NCI-H524 (cell line): Measurements from ENCODE around the gene LIN37.

Experiments
- DNase-seq, 2 experiments: peaks; one replicate each; lab custom pipeline; 2025; lab: John Stamatoyannopoulos, UW

LIN37 gene, protein sequence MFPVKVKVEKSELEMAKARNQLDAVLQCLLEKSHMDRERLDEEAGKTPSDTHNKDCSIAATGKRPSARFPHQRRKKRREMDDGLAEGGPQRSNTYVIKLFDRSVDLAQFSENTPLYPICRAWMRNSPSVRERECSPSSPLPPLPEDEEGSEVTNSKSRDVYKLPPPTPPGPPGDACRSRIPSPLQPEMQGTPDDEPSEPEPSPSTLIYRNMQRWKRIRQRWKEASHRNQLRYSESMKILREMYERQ

GRCh38 chr19:35748106-35749020 is at the start of gene LIN37:
TSS of gene LIN37 (plus strand) at chr19:35748576. CDS start at chr19:35748725, 149 bp downstream.
- peak; percentile 100 for DNase-seq

DNA sequence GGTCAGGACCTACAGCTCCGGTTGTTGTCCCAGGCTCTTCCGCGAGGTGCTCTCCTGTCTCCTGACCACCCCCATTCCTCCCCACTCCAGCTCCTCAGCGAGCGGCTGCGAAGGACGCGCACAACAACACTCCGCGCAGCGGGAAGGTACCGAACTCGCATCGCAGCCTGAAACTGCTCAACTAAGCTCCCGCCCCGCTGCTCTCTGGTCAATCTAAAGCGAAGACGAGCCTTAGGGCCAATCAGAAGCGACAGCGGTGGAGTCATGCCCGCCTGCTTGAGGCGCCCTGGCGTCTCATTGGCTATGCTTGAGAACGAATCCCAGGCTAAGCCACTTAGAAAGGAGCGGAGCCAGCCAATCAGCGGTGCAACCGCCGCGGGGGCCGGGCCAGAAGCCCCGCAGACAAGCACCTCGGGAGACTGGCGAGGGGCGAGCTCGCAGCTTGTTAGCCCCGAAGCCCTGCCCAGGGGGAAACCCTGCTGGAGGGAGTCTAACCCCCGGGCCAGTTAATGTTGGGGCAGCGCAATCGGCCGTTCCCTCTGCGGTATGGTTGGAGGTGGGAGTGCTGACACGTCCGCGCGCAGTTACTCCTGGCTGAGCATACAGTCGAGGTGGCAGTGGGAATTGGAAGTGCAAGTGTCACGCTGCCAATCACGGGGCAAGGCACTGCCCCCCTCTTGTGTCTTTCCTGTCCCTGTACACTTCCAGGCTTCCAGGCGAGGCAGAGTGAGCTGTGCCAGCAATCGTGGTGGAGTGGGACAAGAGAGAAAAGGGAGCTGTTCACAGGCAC is 46.0 kb upstream of the LIN37 start:
- DNase-seq = peak; percentile 99 to 100

DNA sequence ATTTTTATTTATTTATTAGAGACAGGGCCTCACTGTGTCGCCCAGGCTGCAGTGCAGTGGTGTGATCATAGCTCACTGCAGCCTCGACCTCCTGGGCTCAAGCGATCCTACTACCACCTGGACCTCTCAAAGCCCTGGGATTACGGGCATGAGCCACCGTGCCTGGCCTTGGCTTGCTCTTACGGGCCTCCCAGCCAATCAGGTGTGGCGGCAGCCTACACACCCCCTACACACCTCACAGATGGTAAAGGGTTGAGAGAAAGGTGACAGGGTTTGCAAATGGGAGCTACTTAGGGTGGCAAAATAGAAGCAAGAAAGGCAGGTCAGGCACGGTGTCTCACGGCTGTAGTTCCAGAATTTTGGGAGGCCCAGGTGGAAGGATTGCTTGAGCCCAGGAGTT is 45.0 kb upstream of the LIN37 start:
- peak in 1 of 2 experiments; percentile 22 for DNase-seq

- DNase-seq = no peak
Observed at GRCh38 chr19:35704218-35704617, 44.2 kb upstream of the LIN37 start, which contains the start of gene ZBTB32. TSS of gene ZBTB32 (plus strand) at chr19:35704558. CDS start at chr19:35714627, 10,069 bp downstream.

GRCh38 chr19:35708391-35708790 is 40.0 kb upstream of the LIN37 start:
- no peak for DNase-seq

- DNase-seq = peak in 1 of 2 experiments; percentile 39
Observed at GRCh38 chr19:35710784-35711723, 37.3 kb upstream of the LIN37 start.

DNA sequence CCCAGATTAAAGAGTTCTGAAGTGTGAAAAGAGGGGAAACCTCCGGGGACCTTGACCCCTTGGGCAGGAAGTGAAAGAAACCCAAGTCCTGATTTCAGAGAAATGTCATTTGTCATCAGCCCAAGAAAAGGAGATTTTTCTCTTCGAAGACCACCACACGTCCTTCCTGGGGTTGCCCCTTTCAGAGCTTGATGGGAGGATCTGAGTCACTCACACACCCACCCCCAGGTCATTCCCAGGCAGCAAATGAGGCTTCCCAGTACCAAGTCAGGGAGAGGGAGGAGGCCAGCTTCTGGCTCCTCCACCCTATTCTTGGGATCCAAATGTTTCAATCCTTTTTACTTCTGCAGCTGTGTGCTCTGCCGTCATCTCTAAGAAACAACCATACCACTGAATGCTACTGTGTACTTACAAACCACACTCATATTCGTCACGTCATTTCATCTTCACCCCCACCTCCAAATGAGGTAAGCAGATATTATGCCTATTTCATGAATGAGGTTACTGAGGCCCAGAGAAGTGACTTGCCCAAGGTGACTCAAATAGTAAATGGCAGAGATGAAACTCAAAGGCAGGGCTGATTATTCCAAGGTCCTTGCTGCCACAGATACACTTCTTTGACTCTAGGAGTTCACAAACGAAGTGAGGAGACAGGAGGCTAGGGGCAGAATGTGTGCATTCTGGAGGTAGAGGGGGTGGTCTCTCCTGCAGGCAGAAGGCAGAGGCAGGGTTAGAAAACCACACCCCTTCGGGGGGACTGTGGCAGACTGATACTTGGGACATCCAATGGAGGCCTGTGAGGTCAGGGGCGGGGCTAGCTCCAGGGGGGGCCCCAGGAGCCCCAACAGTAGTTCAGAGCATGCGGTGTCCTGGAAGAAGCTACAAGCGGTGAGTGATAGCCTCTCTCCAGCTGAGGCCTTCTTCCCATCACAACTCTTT is 35.5 kb upstream of the LIN37 start:
- DNase-seq = no peak

DNA sequence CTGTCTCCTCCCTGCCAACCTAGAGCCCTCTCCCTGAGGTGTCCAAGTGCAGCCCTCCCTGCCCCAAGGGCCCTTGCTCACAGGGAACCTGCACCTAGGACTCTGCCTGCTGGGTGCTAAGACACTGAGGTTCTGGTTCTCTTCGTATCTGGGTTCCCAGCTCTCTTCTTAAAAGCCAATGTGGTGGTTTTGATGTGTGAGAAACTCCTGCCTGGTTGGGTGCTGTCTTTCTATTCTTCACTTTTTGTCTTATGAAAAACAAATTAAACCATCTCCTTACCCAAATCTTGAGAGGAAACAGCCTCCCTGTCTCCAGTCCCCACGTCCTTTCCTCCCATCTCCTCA is 34.9 kb upstream of the LIN37 start:
- no peak for DNase-seq

GRCh38 chr19:35713904-35714495 is 34.4 kb upstream of the LIN37 start:
- no peak for DNase-seq

DNA sequence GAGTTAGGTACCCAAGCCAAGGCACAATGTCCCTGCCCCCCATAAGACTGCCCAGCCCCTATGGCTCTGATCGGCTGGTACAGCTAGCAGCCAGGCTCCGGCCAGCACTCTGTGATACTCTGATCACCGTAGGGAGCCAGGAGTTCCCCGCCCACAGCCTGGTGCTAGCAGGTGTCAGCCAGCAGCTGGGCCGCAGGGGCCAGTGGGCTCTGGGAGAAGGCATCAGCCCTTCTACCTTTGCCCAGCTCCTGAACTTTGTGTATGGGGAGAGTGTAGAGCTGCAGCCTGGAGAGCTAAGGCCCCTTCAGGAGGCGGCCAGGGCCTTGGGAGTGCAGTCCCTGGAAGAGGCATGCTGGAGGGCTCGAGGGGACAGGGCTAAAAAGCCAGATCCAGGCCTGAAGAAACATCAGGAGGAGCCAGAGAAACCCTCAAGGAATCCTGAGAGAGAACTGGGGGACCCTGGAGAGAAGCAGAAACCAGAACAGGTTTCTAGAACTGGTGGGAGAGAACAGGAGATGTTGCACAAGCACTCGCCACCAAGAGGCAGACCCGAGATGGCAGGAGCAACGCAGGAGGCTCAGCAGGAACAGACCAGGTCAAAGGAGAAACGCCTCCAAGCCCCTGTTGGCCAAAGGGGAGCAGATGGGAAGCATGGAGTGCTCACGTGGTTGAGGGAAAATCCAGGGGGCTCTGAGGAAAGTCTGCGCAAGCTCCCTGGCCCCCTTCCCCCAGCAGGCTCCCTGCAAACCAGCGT is 33.6 kb upstream of the LIN37 start:
- no peak for DNase-seq

GRCh38 chr19:35715355-35715809 is 33.0 kb upstream of the LIN37 start:
- no peak for DNase-seq

DNA sequence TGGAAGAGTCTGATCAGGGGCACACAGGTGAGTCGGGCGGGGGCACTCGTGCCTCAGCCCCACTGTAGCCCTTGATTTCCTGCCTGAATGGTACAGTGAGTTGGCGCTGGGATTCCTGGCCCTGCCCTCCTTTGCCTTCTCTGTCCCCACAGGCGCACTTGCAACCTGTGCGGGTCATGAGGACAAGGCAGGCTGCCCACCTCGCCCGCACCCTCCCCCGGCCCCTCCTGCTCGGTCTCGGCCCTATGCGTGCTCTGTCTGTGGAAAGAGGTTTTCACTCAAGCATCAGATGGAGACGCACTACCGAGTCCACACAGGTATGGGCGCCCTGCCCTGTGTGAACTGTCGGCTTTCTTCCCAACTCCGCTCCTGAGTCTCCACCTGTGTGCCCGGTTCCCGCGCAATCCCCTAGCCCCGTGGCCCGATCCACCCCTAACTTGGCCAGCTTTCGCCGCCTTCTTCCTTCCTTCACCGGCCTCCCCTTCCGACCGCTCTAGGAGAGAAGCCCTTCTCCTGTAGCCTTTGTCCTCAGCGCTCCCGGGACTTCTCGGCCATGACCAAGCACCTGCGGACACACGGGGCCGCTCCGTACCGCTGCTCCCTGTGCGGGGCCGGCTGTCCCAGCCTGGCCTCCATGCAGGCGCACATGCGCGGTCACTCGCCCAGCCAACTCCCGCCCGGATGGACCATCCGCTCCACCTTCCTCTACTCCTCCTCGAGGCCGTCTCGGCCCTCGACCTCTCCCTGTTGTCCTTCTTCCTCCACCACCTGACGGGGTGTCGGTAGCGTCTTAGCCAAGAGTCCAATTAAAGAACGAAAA is 32.2 kb upstream of the LIN37 start:
- peak in 1 of 2 experiments; percentile 69 for DNase-seq

DNA sequence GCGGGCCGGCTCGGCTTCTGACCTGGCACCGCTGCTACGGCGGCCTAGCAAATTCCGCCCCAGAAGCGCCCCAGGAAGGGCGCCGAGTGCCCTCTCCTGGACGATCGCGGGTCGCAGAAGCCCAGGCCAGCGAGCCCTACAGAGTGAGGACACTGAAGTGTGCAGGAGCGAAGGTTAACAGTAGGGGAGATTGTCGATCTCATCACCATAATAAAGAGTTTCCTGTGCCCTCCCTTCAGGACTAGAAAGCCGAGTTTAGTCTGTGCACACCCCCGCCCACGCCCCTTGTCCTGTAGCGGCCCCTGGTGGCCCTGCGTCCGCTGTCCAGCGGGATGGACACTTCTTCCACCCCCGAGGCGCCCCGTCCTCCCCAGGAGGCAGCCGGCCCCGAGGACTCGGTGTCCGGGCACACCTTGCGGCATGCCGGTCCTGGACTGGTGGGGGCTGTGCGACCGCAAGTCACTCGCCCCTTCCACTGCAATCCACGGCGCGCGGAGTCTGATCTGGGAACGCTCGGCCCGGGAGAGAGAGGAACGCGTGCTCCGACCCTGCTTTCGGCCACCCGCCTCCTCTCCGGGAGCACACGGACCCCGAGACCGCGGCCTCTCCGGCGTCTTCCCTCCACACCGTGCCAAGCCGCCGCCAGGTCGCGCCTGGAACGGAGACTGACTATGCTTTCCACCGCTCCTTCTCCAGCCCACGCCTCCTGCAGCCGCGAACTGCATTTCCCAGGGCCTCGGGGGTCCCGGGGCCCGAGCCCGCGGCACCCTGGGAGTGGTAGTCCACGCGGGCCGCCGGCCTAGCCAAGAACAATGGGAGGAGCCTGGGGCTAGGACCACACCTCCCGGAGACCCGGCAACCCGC is 31.3 kb upstream of the LIN37 start:
- peak; percentile 98 for DNase-seq

GRCh38 chr19:35717665-35718344 is 30.6 kb upstream of the LIN37 start, which contains the start of gene KMT2B:
TSS of gene KMT2B (plus strand) at chr19:35718003. CDS start at chr19:35718019, 16 bp downstream.
- no peak for DNase-seq

DNA sequence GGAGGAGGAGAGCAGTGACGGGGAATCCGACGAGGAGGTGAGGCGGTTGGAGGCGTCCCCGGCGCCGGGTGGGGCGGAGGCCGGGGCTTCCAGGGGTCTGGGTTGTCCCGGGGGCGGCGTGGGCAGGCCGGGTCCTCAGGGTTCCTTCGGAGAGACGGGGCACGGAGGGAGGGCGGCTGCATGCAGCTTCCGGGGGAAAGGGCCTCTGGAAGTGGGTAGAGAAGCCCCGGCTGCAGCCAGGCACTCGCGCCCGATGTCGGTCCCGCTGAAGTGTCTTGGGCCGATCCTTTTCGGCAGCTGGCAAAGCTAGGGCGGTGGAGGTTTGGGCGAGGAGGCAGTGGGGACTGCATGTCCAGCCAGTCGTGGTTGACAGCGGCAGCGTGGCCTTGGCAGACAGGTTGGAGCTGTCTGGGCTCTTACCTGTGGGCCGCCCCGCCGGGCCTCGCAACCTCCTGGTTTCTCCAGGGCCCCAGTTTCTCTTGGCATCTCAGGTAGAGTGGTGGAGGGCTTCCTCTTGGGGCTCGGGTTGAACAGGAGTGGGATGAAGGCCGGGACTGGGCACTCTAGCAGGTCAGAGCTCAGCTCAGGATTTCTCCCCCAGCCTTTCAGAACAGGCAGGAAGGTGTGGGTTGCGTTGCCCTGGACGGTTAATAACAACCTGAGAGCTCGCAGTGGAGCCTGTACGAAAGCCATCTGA is 29.9 kb upstream of the LIN37 start:
- DNase-seq = peak in 1 of 2 experiments; percentile 54
